ENCODE measurements around the gene EVA1B. TPM values are rescaled to one million over a fixed set of nuclear protein-coding genes. Genes with fewer than 3 reads are reported as not detected.

The EVA1B gene
- total RNA-seq, 1 donor: 191 TPM

DNA sequence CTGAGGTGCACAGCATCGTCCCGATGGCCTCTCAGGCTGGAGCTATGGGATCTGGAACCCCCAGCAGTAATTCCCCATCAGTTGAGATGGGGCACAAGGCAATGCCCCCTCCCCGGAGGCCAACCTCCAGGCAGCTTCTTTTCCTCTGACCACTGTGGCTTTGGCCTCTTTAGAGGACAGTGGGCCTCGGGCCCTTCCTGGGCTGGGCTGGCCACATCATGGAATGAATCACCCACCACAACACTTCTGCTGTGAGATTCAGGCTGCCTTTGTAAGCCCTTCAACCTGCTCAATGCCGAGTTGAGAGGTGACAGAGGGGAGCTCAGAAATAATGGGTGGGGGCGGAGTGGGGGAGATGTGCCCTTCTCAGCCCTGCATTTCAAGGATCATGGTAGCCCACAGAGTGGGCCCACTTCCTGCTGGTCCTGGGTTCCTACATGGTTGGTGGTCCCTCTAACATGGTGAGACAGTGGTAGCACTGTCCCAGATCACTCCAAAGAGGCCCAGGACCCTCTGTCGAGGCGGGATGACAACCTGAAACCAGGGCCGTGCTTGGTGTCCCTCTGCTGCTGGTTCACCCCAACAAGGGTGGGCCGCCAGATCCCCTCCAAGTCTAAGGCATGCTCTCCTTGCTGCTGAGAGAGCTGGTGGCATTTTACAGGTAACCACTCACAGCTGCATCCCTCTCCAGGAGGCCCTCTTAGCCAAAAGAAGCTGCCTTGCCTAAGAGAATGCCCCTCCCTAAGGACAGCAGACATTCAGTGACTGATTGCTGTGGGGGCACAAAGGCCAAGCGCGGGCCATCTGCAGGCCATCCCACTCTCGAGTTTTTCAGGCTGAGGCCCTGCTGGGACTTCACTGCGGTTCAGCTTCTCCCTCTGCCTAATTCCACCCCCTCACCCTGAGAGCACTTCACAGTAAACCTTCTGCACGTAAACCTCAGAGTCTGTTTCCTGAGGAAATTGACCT is 29.7 kb upstream of the EVA1B start:
- TF ChIP-seq, protein P1, sequence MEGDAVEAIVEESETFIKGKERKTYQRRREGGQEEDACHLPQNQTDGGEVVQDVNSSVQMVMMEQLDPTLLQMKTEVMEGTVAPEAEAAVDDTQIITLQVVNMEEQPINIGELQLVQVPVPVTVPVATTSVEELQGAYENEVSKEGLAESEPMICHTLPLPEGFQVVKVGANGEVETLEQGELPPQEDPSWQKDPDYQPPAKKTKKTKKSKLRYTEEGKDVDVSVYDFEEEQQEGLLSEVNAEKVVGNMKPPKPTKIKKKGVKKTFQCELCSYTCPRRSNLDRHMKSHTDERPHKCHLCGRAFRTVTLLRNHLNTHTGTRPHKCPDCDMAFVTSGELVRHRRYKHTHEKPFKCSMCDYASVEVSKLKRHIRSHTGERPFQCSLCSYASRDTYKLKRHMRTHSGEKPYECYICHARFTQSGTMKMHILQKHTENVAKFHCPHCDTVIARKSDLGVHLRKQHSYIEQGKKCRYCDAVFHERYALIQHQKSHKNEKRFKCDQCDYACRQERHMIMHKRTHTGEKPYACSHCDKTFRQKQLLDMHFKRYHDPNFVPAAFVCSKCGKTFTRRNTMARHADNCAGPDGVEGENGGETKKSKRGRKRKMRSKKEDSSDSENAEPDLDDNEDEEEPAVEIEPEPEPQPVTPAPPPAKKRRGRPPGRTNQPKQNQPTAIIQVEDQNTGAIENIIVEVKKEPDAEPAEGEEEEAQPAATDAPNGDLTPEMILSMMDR (IDR thresholded peaks at IDR 0.05; ENCODE audit: insufficient read depth, low read depth, low read length): peak; percentile 1
- peak; percentile 45 for DNase-seq (ENCODE audit: low read depth)
- H3K4me3 ChIP-seq (ENCODE audit: low read depth, low read length): no peak overlapping the region

DNA sequence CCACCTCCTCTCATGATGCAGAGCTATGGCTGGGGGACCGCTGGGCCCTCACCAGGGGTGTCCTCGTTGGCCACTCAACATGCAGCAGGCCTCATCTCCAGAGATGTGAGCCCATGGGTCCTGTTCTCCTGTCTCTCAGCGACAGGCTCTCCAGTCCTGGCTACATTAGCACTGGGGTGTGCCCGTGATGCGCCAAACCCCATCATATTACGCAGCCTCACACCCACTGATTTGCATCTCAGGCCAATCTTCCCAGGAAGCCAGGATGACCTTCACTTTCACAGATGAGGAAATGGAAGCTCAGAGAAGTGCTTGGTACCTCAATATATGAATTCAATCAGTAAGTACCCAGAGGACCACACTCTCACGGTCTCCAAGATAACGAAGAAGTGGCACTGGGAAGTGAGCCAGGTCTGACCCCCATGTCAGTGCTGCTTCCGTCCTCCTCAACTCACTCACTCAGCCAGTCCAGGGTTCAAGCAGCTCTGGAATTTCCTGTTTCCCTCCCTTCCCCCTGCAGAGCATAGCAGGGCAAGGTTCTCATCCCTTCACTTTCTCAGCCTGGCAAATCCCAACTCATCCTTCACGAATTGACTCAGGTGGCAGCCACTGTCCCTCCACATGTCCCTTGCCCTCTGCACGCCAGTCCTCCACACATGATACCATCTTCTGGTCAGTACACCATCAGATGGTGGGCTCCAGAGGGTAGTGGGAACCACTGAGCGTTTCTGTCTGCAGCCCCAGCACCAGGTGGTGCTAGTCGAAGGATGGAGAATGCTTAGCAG is 28.9 kb upstream of the EVA1B start:
- DNase-seq (ENCODE audit: low read depth): no peak
- TF ChIP-seq, protein P1 (IDR thresholded peaks at IDR 0.05; ENCODE audit: insufficient read depth, low read depth, low read length): peak; percentile 16
- H3K4me3 ChIP-seq (ENCODE audit: low read depth, low read length): no peak overlapping the region

DNA sequence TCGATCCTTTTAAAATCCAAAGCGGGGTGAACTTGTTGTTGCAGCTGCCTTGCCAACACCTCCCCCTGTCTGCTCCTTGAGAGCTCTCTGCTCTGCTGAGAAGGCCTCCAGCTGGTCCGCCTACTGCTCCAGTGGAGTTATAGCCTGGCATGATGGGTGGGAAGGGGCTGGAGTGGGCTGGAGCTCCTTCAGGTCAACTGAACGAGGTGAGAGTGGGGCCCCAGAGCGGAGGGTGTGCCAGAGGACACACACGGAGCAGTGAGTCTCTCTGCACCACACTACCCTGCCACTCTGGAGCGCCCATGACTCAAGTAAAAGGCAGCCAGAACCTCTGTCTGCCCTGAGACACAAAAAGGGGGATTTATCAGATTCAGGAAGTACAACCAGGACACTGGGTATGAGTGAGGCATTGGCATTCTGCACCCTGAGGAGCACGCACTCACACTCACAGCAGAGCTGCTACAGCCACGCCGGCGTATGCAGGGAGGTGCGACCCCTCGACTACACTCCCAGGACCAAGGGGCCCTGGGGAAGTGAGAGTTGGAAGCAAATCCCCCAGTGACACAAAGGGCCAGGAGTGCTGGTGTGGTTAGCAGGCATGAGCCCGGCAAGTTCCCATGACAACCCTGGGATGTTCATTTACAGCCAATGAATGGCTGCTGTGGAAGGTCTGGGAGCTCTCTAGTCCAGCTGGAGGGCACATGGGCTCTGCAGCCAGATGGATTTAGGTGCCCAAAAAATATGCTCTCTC is 28.0 kb upstream of the EVA1B start:
- H3K4me3 ChIP-seq (ENCODE audit: low read depth, low read length): peak overlapping the region; percentile 7
- DNase-seq (ENCODE audit: low read depth): peak; percentile 88
- TF ChIP-seq, protein P1 (IDR thresholded peaks at IDR 0.05; ENCODE audit: insufficient read depth, low read depth, low read length): peak; percentile 10

DNA sequence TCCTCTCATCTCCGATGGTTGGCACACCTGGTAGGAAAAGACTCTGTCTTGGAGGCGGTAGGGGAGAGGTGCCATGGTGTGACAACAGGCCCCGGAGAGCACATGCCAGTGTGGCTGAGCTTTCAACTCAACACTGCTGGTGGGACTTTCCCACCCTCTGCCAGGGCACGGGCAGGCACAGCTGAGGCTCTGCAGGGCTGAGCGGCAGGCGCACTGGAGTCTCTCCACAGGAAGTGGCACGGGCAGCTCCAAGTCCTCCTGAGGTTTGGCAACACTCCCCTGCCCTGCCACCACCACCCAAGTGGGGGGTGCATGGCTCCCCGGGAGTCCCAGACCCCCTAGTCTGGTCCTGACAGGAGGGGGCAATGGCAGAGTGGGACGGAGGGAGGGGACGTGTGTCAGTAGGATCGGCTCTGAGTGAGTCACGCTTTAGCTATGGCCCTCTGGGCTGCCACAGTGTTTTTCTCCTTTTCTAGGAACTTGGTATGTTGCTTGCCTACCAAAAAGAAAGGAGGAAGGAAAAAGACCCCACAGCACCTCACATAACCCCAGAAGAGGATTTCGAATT is 27.3 kb upstream of the EVA1B start:
- TF ChIP-seq, protein P1 (IDR thresholded peaks at IDR 0.05; ENCODE audit: insufficient read depth, low read depth, low read length): no peak
- no peak overlapping the region for H3K4me3 ChIP-seq (ENCODE audit: low read depth, low read length)

DNA sequence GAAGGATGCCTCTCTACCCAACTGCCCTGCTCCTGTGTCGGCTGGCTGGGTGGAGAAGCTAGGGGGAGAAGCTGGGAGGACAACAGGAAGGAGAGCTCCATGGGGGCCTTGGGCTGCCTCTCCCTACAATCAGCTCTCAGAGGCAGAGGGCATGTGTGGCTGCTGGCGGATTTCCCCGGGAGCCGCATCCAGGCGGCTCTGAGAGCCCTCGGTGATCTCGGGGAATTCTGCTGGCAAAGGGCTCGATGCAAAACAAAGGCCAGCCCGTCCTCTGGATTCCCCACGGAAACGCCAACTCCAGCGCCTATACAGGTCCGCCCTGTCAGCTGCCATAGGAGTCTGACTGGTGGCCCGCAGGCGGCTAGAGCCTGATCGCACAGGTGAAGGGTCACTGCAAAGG is 26.4 kb upstream of the EVA1B start:
- DNase-seq (ENCODE audit: low read depth): no peak
- TF ChIP-seq, protein P1 (IDR thresholded peaks at IDR 0.05; ENCODE audit: insufficient read depth, low read depth, low read length): no peak

More for the DNA sequence above, 27.3 kb upstream of the EVA1B start:
- DNase-seq (ENCODE audit: low read depth): peak; percentile 72

DNA sequence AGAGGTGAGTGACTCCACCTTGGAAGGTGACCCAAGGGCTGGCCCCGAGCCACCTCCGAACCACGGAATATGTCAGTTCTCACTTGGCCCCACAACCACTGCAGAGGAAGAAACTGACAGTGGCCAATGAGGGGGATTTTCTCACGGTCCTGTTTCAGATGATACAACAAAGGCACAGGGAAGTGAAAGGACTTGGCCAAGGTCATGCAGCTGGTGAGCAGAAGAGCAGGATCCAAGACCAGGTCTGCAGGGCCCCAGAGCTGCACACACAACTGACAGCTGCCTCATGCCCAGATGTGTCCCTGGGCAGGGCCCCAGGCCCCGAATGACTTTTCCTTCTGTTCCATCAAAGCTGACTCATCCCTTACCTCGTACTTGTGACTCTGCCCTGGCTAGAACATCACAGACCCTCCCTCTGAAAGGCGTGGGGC is 25.8 kb upstream of the EVA1B start:
- H3K4me3 ChIP-seq (ENCODE audit: low read depth, low read length): no peak overlapping the region
- TF ChIP-seq, protein P1 (IDR thresholded peaks at IDR 0.05; ENCODE audit: insufficient read depth, low read depth, low read length): no peak
- peak; percentile 53 for DNase-seq (ENCODE audit: low read depth)

More for the DNA sequence above, 26.4 kb upstream of the EVA1B start:
- no peak overlapping the region for H3K4me3 ChIP-seq (ENCODE audit: low read depth, low read length)
